PC-9 (cell line): Measurements from ENCODE around the gene CYBC1. TPM values are rescaled to one million over a fixed set of nuclear protein-coding genes. Genes with fewer than 3 reads are reported as not detected.

ENCODE experiments used
- BruUV-seq: library from RNA; stranded (reverse); fragments of 400-500 nt; replicated peaks from 2 replicates; lab custom pipeline; 2021; lab: Mats Ljungman, UMichigan
- CTCF ChIA-PET: fragments of 300-600 bp; sonication (Branson Sonifier 250); formaldehyde crosslinking; loops from one replicate; lab custom pipeline; 2022; ENCODE audit warnings: antibody characterized with exemption; lab: Charles Lee
- POLR2A ChIA-PET: fragments of 300-600 bp; sonication (Branson Sonifier 250); formaldehyde crosslinking; loops from one replicate; lab custom pipeline; 2022; ENCODE audit warnings: antibody characterized with exemption; ENCODE audit not compliant: unreplicated experiment; lab: Charles Lee
- DNase-seq, 2 experiments: peaks; one replicate each; pipeline versions ENCODE4 v3.0.0 to v3.0.0-alpha.2; 2015 to 2022; ENCODE audit warnings: mixed read lengths in 1 of 2
- H2AFZ ChIP-seq: fragments of 200-600 bp; sonication (generic); 2 replicates; pipeline ENCODE4 v1.8.1; 2017; ENCODE audit warnings: antibody characterized with exemption
- H3F3A ChIP-seq: fragments of 200-600 bp; sonication (generic); 2 replicates; pipeline ENCODE4 v1.8.1; 2017; ENCODE audit warnings: antibody characterized with exemption, mild to moderate bottlenecking, low read depth; ENCODE audit not compliant: insufficient read depth
- H3K27ac ChIP-seq: fragments of 200-600 bp; sonication (generic); 2 replicates; pipeline ENCODE4 v1.6.1; 2016; ENCODE audit warnings: mixed run types
- H3K27me3 ChIP-seq: fragments of 200-600 bp; sonication (generic); 2 replicates; pipeline ENCODE4 v1.6.1; 2016; ENCODE audit warnings: low read depth, mixed run types; ENCODE audit not compliant: insufficient read depth
- H3K36me3 ChIP-seq: fragments of 200-600 bp; sonication (generic); 2 replicates; pipeline ENCODE4 v1.6.1; 2016; ENCODE audit warnings: low read depth, mixed run types
- H3K4me1 ChIP-seq: fragments of 200-600 bp; sonication (generic); replicated peaks from 2 replicates; pipeline ENCODE4 v1.6.1; 2016; ENCODE audit warnings: mixed run types; ENCODE audit not compliant: insufficient read depth
- H3K4me2 ChIP-seq: fragments of 200-600 bp; sonication (generic); 2 replicates; pipeline ENCODE4 v1.6.1; 2017; ENCODE audit warnings: mixed run types
- H3K4me3 ChIP-seq: fragments of 200-600 bp; sonication (generic); 2 replicates; pipeline ENCODE4 v1.6.1; 2016; ENCODE audit warnings: mixed run types
- H3K79me2 ChIP-seq: fragments of 200-600 bp; sonication (generic); 2 replicates; pipeline ENCODE4 v1.6.1; 2017; ENCODE audit warnings: low read depth, mixed run types
- H3K9me2 ChIP-seq: fragments of 200-600 bp; sonication (generic); 2 replicates; pipeline ENCODE4 v1.8.1; 2017; ENCODE audit warnings: mild to moderate bottlenecking; ENCODE audit not compliant: insufficient read depth
- H3K9me3 ChIP-seq: fragments of 200-600 bp; sonication (generic); 2 replicates; pipeline ENCODE4 v1.8.1; 2016; ENCODE audit warnings: low read depth; ENCODE audit not compliant: insufficient read depth
- H4K20me1 ChIP-seq: fragments of 200-600 bp; sonication (generic); 2 replicates; pipeline ENCODE4 v1.8.1; 2017; ENCODE audit not compliant: insufficient read depth
- EZH2 ChIP-seq: fragments of 200-600 bp; sonication (generic); IDR thresholded peaks from 2 replicates; pipeline ENCODE4 v1.8.0; 2017; ENCODE audit warnings: antibody characterized with exemption, low read depth
- intact Hi-C: fragments of 100-400 bp; cut with micrococcal nuclease; formaldehyde crosslinking; loops from one replicate; pipeline ENCODE4 v1.10.0; 2022; ENCODE audit not compliant: unreplicated experiment
- total RNA-seq: library from RNA; stranded (reverse); gene quantifications from 2 replicates; pipeline ENCODE4 v1.2.3, GENCODE V29; 2021
- TF ChIP-seq, protein P1 (sequence below): fragments of 200-600 bp; sonication (generic); conservative IDR thresholded peaks from 2 replicates; pipeline ENCODE4 v1.6.1; 2017; ENCODE audit warnings: mixed run types, antibody characterized with exemption, mild to moderate bottlenecking, moderate library complexity

Gene CYBC1
- total RNA-seq, 1 experiment from 2014 or later, result 78.4 TPM

DNA sequence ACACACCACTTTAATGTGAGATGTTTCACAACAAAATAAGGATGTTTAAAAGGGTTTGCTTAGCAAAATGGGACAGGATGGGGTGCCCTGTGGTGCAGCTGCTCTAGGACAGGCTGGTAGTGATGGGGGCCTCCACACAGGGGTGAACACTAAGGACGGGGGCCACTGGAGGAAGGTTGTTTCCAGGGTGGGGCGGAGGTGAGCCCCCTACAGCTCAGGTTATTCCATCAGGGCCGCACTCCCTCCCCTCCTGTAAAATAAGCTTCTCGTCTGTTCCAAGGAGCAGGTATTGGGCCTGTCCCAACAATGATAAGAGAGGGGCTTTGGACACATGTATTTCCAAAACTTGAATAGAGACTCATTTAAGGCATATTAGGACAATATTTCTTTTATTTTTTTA is 34.3 kb downstream of the CYBC1 start:
- no peak overlapping the region for H3K4me2 ChIP-seq
- H3K4me1 ChIP-seq, result peaks cover 9% of the 10 kb centered on the region
- H3K79me2 ChIP-seq, result 0 out of 2 replicates have a peak, but pooled peaks cover 3% of the 10 kb centered on the region
- peaks cover 9% of the 10 kb centered on the region for H4K20me1 ChIP-seq
- TF ChIP-seq, protein P1, sequence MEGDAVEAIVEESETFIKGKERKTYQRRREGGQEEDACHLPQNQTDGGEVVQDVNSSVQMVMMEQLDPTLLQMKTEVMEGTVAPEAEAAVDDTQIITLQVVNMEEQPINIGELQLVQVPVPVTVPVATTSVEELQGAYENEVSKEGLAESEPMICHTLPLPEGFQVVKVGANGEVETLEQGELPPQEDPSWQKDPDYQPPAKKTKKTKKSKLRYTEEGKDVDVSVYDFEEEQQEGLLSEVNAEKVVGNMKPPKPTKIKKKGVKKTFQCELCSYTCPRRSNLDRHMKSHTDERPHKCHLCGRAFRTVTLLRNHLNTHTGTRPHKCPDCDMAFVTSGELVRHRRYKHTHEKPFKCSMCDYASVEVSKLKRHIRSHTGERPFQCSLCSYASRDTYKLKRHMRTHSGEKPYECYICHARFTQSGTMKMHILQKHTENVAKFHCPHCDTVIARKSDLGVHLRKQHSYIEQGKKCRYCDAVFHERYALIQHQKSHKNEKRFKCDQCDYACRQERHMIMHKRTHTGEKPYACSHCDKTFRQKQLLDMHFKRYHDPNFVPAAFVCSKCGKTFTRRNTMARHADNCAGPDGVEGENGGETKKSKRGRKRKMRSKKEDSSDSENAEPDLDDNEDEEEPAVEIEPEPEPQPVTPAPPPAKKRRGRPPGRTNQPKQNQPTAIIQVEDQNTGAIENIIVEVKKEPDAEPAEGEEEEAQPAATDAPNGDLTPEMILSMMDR, result no peak
- TF ChIP-seq EZH2, result no peak
- no peak overlapping the region for H3K4me3 ChIP-seq
- no peak overlapping the region for H2AFZ ChIP-seq
- H3K27ac ChIP-seq, result no peak overlapping the region
- H3K9me2 ChIP-seq, result no peaks in the 10 kb centered on the region
- no peaks in the 10 kb centered on the region for H3F3A ChIP-seq
- POLR2A ChIA-PET, result interaction anchor here (0.6 kb wide), 1 partner anchor 30 kb away, joined by 4 read pairs; no protein-coding TSS in a partner anchor
- H3K9me3 ChIP-seq, result no peaks in the 10 kb centered on the region
- no TSS peak for BruUV-seq
- CTCF ChIA-PET, result no interaction called here
- 0 out of 2 replicates have a peak, but pooled peaks cover 3% of the 10 kb centered on the region for H3K36me3 ChIP-seq
- DNase-seq, result no peak
- H3K27me3 ChIP-seq, result no peaks in the 10 kb centered on the region
- intact Hi-C loops, result loop anchor here (5.0 kb wide), 1 partner anchor 136 kb away; no protein-coding TSS in a partner anchor

DNA sequence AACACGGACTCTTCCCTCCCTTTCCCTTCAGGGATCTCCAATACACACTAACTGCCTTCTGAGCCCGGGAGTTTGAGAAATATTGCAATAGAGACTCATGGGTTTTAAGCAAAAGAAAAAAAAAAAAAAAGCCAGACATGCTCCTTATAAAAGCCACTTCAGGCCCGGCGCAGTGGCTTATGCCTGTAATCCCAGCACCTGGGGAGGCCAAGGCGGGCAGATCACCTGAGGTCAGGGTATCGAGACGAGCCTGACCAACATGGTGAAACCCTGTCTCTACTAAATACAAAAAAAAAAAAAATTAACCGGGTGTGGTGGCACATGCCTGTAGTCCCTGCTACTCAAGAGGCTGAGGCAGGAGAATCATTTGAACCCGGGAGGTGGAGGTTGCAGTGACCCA is 34.8 kb downstream of the CYBC1 start:
- no TSS peak for BruUV-seq
- ChIA-PET CTCF (no interaction called here), POLR2A (interaction anchor here (0.6 kb wide), 1 partner anchor 30 kb away, joined by 4 read pairs; no protein-coding TSS in a partner anchor)
- Histone ChIP-seq H3K4me1 (peaks cover 9% of the 10 kb centered on the region), H3K79me2 (0 out of 2 replicates have a peak, but pooled peaks cover 3% of the 10 kb centered on the region), H3F3A (no peaks in the 10 kb centered on the region), H3K9me3 (no peaks in the 10 kb centered on the region), H3K9me2 (no peaks in the 10 kb centered on the region), H3K4me3 (no peak overlapping the region), H3K27ac (no peak overlapping the region), H2AFZ (no peak overlapping the region), H3K36me3 (0 out of 2 replicates have a peak, but pooled peaks cover 3% of the 10 kb centered on the region), H3K27me3 (no peaks in the 10 kb centered on the region), H4K20me1 (peaks cover 9% of the 10 kb centered on the region), H3K4me2 (no peak overlapping the region)
- intact Hi-C loops, result loop anchor here (5.0 kb wide), 1 partner anchor 137 kb away; no protein-coding TSS in a partner anchor
- DNase-seq, result no peak
- TF ChIP-seq, protein P1, result no peak

DNA sequence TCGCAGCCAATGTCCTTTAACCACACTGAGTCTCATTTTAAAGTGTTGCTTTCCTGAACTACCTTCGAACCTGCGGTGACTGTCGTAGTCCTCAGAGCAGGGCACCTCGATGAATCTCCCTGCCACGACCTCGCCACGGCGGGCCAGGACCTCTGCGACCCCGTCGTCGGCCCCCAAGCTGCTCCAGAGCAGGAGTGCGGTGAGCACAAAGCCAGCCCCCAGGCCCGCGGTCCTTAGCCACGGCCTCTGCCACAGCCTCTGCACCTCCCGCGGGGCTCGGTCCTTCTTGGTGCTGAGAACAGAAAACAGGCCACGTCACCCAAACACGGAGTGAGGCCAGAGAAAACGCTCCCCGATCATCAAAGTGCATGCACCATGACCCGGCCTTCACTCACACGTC is 35.2 kb downstream of the CYBC1 start:
- no peaks in the 10 kb centered on the region for H3K9me3 ChIP-seq
- TF ChIP-seq EZH2, result no peak
- TF ChIP-seq, protein P1, result no peak
- H3K9me2 ChIP-seq, result no peaks in the 10 kb centered on the region
- no peaks in the 10 kb centered on the region for H3F3A ChIP-seq
- ChIA-PET CTCF (no interaction called here), POLR2A (no interaction called here)
- BruUV-seq, result no TSS peak
- intact Hi-C loops, result loop anchor here (5.0 kb wide), 1 partner anchor 137 kb away; no protein-coding TSS in a partner anchor
- H3K27me3 ChIP-seq, result no peaks in the 10 kb centered on the region
- 0 out of 2 replicates have a peak, but pooled peaks cover 3% of the 10 kb centered on the region for H3K79me2 ChIP-seq
- H4K20me1 ChIP-seq, result peaks cover 9% of the 10 kb centered on the region
- no peak overlapping the region for H3K4me3 ChIP-seq
- H3K36me3 ChIP-seq, result 0 out of 2 replicates have a peak, but pooled peaks cover 3% of the 10 kb centered on the region
- DNase-seq, result no peak
- H3K4me2 ChIP-seq, result no peak overlapping the region
- H3K4me1 ChIP-seq, result peaks cover 9% of the 10 kb centered on the region
- H3K27ac ChIP-seq, result no peak overlapping the region
- no peak overlapping the region for H2AFZ ChIP-seq
